PC-3 (cell line): Measurements from ENCODE around the gene OR3A1. TPM values are rescaled to one million over a fixed set of nuclear protein-coding genes. Genes with fewer than 3 reads are reported as not detected.

Source experiments
- total RNA-seq: library from RNA; depleted of rRNA; stranded (reverse); fragments of >200 nt; gene quantifications from 2 replicates; pipeline ENCODE4 v1.2.3, GENCODE V29; 2014; rRNA removed

OR3A1 gene
- total RNA-seq, 1 experiment from 2014 or later = not detected

Other genes with a start within 250 kb of the OR3A1 start
- gene OR1D5, start 234.8 kb downstream of the OR3A1 start, total RNA-seq = not detected in 2 replicates
- gene OR1D2, start 193.9 kb downstream of the OR3A1 start, total RNA-seq = not detected in 2 replicates
- gene OR1G1, start 170.8 kb downstream of the OR3A1 start, total RNA-seq = not detected in 2 replicates
- not detected in 2 replicates for gene OR1A2, start 100.8 kb downstream of the OR3A1 start, total RNA-seq
- not detected in 2 replicates for gene OR1A1, start 90.7 kb downstream of the OR3A1 start, total RNA-seq
- gene OR3A2, start 87.9 kb upstream of the OR3A1 start, total RNA-seq = not detected in 2 replicates
- gene OR1E1, start 100.0 kb upstream of the OR3A1 start, total RNA-seq = not detected in 2 replicates
- not detected in 2 replicates for gene OR3A3, start 113.0 kb upstream of the OR3A1 start, total RNA-seq
- gene OR1E2, start 135.5 kb upstream of the OR3A1 start, total RNA-seq = not detected in 2 replicates
- 1.8 TPM in 1 of 2 replicates, not detected in the other for gene SPATA22, start 173.5 kb upstream of the OR3A1 start, total RNA-seq
- not detected in 2 replicates for gene ASPA, start 177.6 kb upstream of the OR3A1 start, total RNA-seq